HPDE6-E6E7 (cell line): ENCODE data around the gene FNDC3B.
A peak's percentile ranks its signal among the peaks of the same experiment; 100 is the strongest.

ENCODE experiments used
- DNase-seq: peaks from one replicate; pipeline ENCODE4 v3.0.0; 2011; ENCODE audit warnings: missing footprints; ENCODE audit errors: extremely low spot score

FNDC3B gene

GRCh38 chr3:172150268-172150667 is 110.9 kb downstream of the FNDC3B start:
- DNase-seq, result no peak

GRCh38 chr3:172150913-172151650 is 111.7 kb downstream of the FNDC3B start:
- DNase-seq, result no peak

- no peak for DNase-seq
Measured at GRCh38 chr3:172151651-172152649, 112.6 kb downstream of the FNDC3B start.

- no peak for DNase-seq
Measured at GRCh38 chr3:172152874-172153273, 113.5 kb downstream of the FNDC3B start.

GRCh38 chr3:172153335-172153861 is 114.0 kb downstream of the FNDC3B start:
- DNase-seq, result peak; percentile 75

- no peak for DNase-seq
Measured at GRCh38 chr3:172154768-172155664, 115.6 kb downstream of the FNDC3B start.

- DNase-seq, result peak; percentile 74
Measured at GRCh38 chr3:172155897-172156585, 116.7 kb downstream of the FNDC3B start.

- DNase-seq, result no peak
Measured at GRCh38 chr3:172156586-172156955, 117.2 kb downstream of the FNDC3B start.

GRCh38 chr3:172157564-172158258 is 118.3 kb downstream of the FNDC3B start:
- no peak for DNase-seq

GRCh38 chr3:172158741-172159140 is 119.4 kb downstream of the FNDC3B start:
- DNase-seq, result no peak

- no peak for DNase-seq
Measured at GRCh38 chr3:172159376-172159775, 120.0 kb downstream of the FNDC3B start.

GRCh38 chr3:172159962-172160538 is 120.7 kb downstream of the FNDC3B start:
- no peak for DNase-seq

- no peak for DNase-seq
Measured at GRCh38 chr3:172161133-172161789, 121.9 kb downstream of the FNDC3B start.

GRCh38 chr3:172161959-172162358 is 122.6 kb downstream of the FNDC3B start:
- DNase-seq, result no peak

GRCh38 chr3:172163320-172163719 is 123.9 kb downstream of the FNDC3B start:
- DNase-seq, result no peak

- DNase-seq, result no peak
Measured at GRCh38 chr3:172164620-172165362, 125.4 kb downstream of the FNDC3B start.

- no peak for DNase-seq
Measured at GRCh38 chr3:172166261-172166660, 126.9 kb downstream of the FNDC3B start.

GRCh38 chr3:172166890-172167289 is 127.5 kb downstream of the FNDC3B start:
- DNase-seq, result no peak
